BJ (cell line): ENCODE measurements around the gene MEG3. TPM values are rescaled to one million over a fixed set of nuclear protein-coding genes. Genes with fewer than 3 reads are reported as not detected.

Source experiments
- CTCF ChIA-PET: fragments of 350-600 bp; formaldehyde crosslinking; extraction: SDS; loops from one replicate; lab custom pipeline; 2021; ENCODE audit warnings: antibody characterized with exemption, inconsistent platforms; lab: Yijun Ruan, JAX
- POLR2A ChIA-PET: fragments of 300-600 bp; sonication (Branson Sonifier 250); formaldehyde crosslinking; extraction: SDS; loops from one replicate; lab custom pipeline; 2021; ENCODE audit warnings: antibody characterized with exemption; lab: Charles Lee
- DNase-seq: peaks from one replicate; pipeline ENCODE4 v3.0.0-alpha.2; 2011; ENCODE audit warnings: low read depth
- H3K27me3 ChIP-seq: 2 replicates; pipeline ENCODE4 v1.6.0; 2011; ENCODE audit warnings: low read length; ENCODE audit not compliant: control insufficient read depth, insufficient read depth
- H3K36me3 ChIP-seq: 2 replicates; pipeline ENCODE4 v1.5.1; 2011; ENCODE audit warnings: low read length; ENCODE audit not compliant: control insufficient read depth, insufficient read depth
- H3K4me3 ChIP-seq: 2 replicates; pipeline ENCODE4 v1.5.1; 2011; ENCODE audit warnings: low read depth, mild to moderate bottlenecking, control low read depth, low read length
- CTCF ChIP-seq: IDR thresholded peaks from 2 replicates; pipeline ENCODE4 v1.5.1; 2011; ENCODE audit warnings: low read depth, mild to moderate bottlenecking, control low read depth, inconsistent platforms, low read length, moderate library complexity; ENCODE audit not compliant: insufficient read depth
- polyA plus RNA-seq: library from polyadenylated mRNA; depleted of rRNA; stranded (reverse); fragments of >200 nt; gene quantifications from 2 replicates; pipeline ENCODE4 v1.2.3, GENCODE V29; 2011

Gene MEG3
- polyA plus RNA-seq, 1 experiment: 234 TPM

GRCh38 chr14:100896369-100897060 lies 70.6 kb downstream of the MEG3 start:
- no peak for TF ChIP-seq CTCF
- Histone ChIP-seq H3K4me3 (no peak overlapping the region), H3K36me3 (peaks cover 22% of the 10 kb centered on the region), H3K27me3 (no peaks in the 10 kb centered on the region; the same call in 1 of the 2 replicates)
- no peak for DNase-seq
- CTCF ChIA-PET: no interaction called here
- POLR2A ChIA-PET: no interaction called here

- no peak for DNase-seq
- Histone ChIP-seq H3K27me3 (no peaks in the 10 kb centered on the region; the same call in 1 of the 2 replicates), H3K4me3 (no peak overlapping the region), H3K36me3 (peaks cover 29% of the 10 kb centered on the region)
- TF ChIP-seq CTCF: no peak
- ChIA-PET POLR2A (no interaction called here), CTCF (interaction anchor here (1.1 kb wide), 1 partner anchor 275 kb away, joined by 3 read pairs; no protein-coding TSS in a partner anchor)
Measured at GRCh38 chr14:100898465-100898864, 72.5 kb downstream of the MEG3 start.

- Histone ChIP-seq H3K4me3 (no peak overlapping the region), H3K27me3 (no peaks in the 10 kb centered on the region; the same call in 1 of the 2 replicates), H3K36me3 (peaks cover 29% of the 10 kb centered on the region)
- TF ChIP-seq CTCF: no peak
- no peak for DNase-seq
- CTCF ChIA-PET: interaction anchor here (1.1 kb wide), 1 partner anchor 275 kb away, joined by 3 read pairs; no protein-coding TSS in a partner anchor
- POLR2A ChIA-PET: no interaction called here
Measured at GRCh38 chr14:100898935-100899883, 73.3 kb downstream of the MEG3 start.

- ChIA-PET CTCF (interaction anchor here (0.6 to 1.4 kb wide), 3 partner anchors 8 to 516 kb away, joined by 3 to 4 read pairs (median 3); no protein-coding TSS in a partner anchor), POLR2A (no interaction called here)
- H3K36me3 ChIP-seq: peaks cover 29% of the 10 kb centered on the region
- no peak for TF ChIP-seq CTCF
- no peaks in the 10 kb centered on the region; the same call in 1 of the 2 replicates for H3K27me3 ChIP-seq
- no peak for DNase-seq
- no peak overlapping the region for H3K4me3 ChIP-seq
Measured at GRCh38 chr14:100899884-100900771, 74.2 kb downstream of the MEG3 start.
